GM19043 (cell line): ENCODE results near the gene NBDY.
"Not testable (repeated sequence)": the region's sequence is repeated elsewhere in the genome, so short reads cannot be mapped to it uniquely, and the experiment has no call there.

Experiments
- ATAC-seq: cut with Tn5 transposase; IDR thresholded peaks from one replicate; pipeline ENCODE4 v1.9.1; 2021; ENCODE audit warnings: low read depth; ENCODE audit not compliant: unreplicated experiment

Gene NBDY

GRCh38 chrX:56764153-56764974 is 35.3 kb downstream of the NBDY start:
- ATAC-seq: peak; percentile 55

GRCh38 chrX:56764975-56765791 is 36.1 kb downstream of the NBDY start:
- peak; percentile 31 for ATAC-seq

GRCh38 chrX:56765811-56766553 is 36.9 kb downstream of the NBDY start:
- no peak for ATAC-seq

- ATAC-seq: no peak
Measured at GRCh38 chrX:56766554-56767347, 37.7 kb downstream of the NBDY start.

GRCh38 chrX:56767348-56768119 is 38.5 kb downstream of the NBDY start:
- ATAC-seq: not testable (repeated sequence)

GRCh38 chrX:56768120-56768660 is 39.1 kb downstream of the NBDY start:
- not testable (repeated sequence) for ATAC-seq

GRCh38 chrX:56772675-56773521 is 43.9 kb downstream of the NBDY start:
- not testable (repeated sequence) for ATAC-seq

- ATAC-seq: not testable (repeated sequence)
Measured at GRCh38 chrX:56773522-56774060, 44.5 kb downstream of the NBDY start.

GRCh38 chrX:56778099-56778923 is 49.3 kb downstream of the NBDY start:
- ATAC-seq: not testable (repeated sequence)

GRCh38 chrX:56778924-56779468 is 50.0 kb downstream of the NBDY start:
- not testable (repeated sequence) for ATAC-seq

GRCh38 chrX:56780681-56781649 is 51.9 kb downstream of the NBDY start:
- not testable (repeated sequence) for ATAC-seq

- no peak for ATAC-seq
Measured at GRCh38 chrX:56782352-56782751, 53.3 kb downstream of the NBDY start.

GRCh38 chrX:56782791-56783449 is 53.9 kb downstream of the NBDY start:
- ATAC-seq: no peak

- ATAC-seq: no peak
Measured at GRCh38 chrX:56783450-56783831, 54.4 kb downstream of the NBDY start.

GRCh38 chrX:56783996-56784620 is 55.1 kb downstream of the NBDY start:
- no peak for ATAC-seq
